ENCODE measurements around the gene EXOC4. TPM values are rescaled to one million over a fixed set of nuclear protein-coding genes. Genes with fewer than 3 reads are reported as not detected.

The EXOC4 gene
- total and polyA plus RNA-seq, 2 of the 8 experiments (the other 6 are each of a cell fraction or from before 2014, with no cell fraction given): 27.0 to 67.3 TPM

DNA sequence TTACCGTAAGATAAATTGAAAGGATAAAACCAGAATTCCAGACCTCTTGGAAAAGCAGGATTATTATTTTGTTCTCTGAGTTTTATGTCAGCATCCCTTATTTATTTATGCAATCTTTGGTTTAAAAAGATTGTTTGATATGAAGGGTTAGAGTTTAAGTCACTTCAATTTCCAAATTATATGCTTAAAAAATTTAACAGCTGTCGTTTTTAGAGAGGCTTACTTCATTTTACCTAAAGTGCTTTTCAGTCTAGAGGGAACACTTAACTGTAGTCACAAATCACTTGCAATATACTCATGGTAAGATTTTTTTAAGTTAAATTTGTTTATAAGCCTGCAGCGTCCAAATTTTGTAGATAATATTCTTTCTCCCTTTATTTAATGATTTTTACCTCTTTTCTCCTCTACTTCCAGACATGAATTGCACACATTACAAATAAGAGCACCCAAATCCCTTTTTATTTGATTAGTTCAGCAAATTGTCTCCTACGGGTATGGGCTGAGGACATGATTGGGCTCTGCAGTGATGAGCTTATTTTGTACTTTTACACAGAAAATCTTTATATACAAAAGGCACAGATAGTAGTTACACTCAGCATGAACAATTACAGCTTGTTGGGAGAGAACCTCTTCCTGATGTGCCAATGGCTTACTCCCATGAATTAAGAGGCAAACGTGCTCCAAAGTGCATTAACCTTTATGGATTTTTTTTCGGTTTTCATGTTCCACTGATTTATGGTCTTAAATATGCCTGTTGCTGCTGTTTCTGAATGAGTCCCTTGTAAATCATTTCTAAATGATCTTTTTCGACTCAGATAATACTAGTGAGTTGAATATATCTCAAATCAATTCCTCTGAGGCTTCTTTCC, 555.0 kb downstream of the EXOC4 start:
- FAIRE-seq (no peak), DNase-seq (ENCODE audit: low read depth in 1 of 2, low spot score in 2 of 2) (no peak)
- Histone ChIP-seq H3K23me2 (ENCODE audit: low read depth, low read length) (no peaks in the 10 kb centered on the region), H4K20me1 (replicated peaks in 1 of 2; ENCODE audit: control insufficient read depth in 1 of 2, insufficient read depth in 2 of 2, low read length in 2 of 2) (no peaks in the 10 kb centered on the region), H3K14ac (ENCODE audit: insufficient read length) (no peak overlapping the region), H4K8ac (ENCODE audit: extremely low read depth, insufficient read depth, low read length) (no peak overlapping the region), H4K91ac (replicated peaks; ENCODE audit: insufficient read length, low read length) (no peak overlapping the region), H2BK5ac (ENCODE audit: low read depth, low read length) (no peak overlapping the region), H3K36me3 (ENCODE audit: control insufficient read depth in 2 of 4, insufficient read depth in 4 of 4, low read length in 3 of 4) (no peaks in the 10 kb centered on the region), H2AK5ac (ENCODE audit: low read depth, low read length) (no peak overlapping the region), H3K27ac (ENCODE audit: low read depth, low read length) (no peak overlapping the region), H2BK120ac (replicated peaks; ENCODE audit: low read depth, low read length) (no peak overlapping the region), H2BK15ac (ENCODE audit: low read length) (no peak overlapping the region), H3K18ac (ENCODE audit: extremely low read depth, low read length) (no peak overlapping the region), H2BK12ac (ENCODE audit: low read depth, low read length) (no peak overlapping the region), H3K56ac (replicated peaks; ENCODE audit: insufficient read length, low read depth, low read length) (no peak overlapping the region), H3K79me2 (ENCODE audit: control insufficient read depth in 1 of 2, insufficient read depth in 2 of 2, low read length in 2 of 2) (no peaks in the 10 kb centered on the region), H3K23ac (ENCODE audit: insufficient read length) (no peak overlapping the region), H2AFZ (ENCODE audit: low read length) (no peak overlapping the region), H3K4me2 (ENCODE audit: insufficient read depth in 1 of 2, low read depth in 2 of 2, low read length in 2 of 2) (no peak overlapping the region), H3K9ac (replicated peaks in 1 of 4; ENCODE audit: extremely low read depth in 1 of 4, low read depth in 3 of 4, low read length in 3 of 4) (no peak overlapping the region), H3K4me1 (replicated peaks in 1 of 4; ENCODE audit: control insufficient read depth in 3 of 4, insufficient read depth in 4 of 4, low read length in 3 of 4) (peaks cover 0 to 2% (median 0%) of the 10 kb centered on the region in 4 experiments; a peak in 1 of 7 replicates), H3K9me3 (ENCODE audit: insufficient read depth in 2 of 2, low read depth in 1 of 2, low read length in 1 of 2) (no peaks in the 10 kb centered on the region), H3K27me3 (replicated peaks in 1 of 4; ENCODE audit: control insufficient read depth in 3 of 4, extremely low read depth in 1 of 4, insufficient read depth in 3 of 4, low read length in 3 of 4) (no peaks in the 10 kb centered on the region), H3K79me1 (ENCODE audit: low read depth, low read length) (no peaks in the 10 kb centered on the region), H4K5ac (ENCODE audit: insufficient read length, low read depth, low read length) (no peak overlapping the region), H3K4ac (replicated peaks; ENCODE audit: insufficient read length, low read depth, low read length) (no peak overlapping the region), H2BK20ac (ENCODE audit: low read length) (no peak overlapping the region), H3K4me3 (ENCODE audit: extremely low read depth in 1 of 4, insufficient read depth in 2 of 4, low read depth in 3 of 4, low read length in 4 of 4) (no peak overlapping the region)
- CTCF ChIA-PET (ENCODE audit: partially characterized antibody): interaction anchor here (0.6 to 1.3 kb wide), 4 partner anchors 10 to 14 kb away, joined by 3 to 5 read pairs (median 4); no protein-coding TSS in a partner anchor
- POLR2A ChIA-PET (ENCODE audit: partially characterized antibody): no interaction called here
- WGBS, 2 experiments (ENCODE audit: extremely low coverage in 1 of 2, insufficient coverage in 1 of 2, insufficient read length in 1 of 2, insufficient replicate concordance in 2 of 2, low coverage in 1 of 2, low lambda C conversion rate in 2 of 2, missing lambda C conversion rate in 1 of 2): 92% methylated on average over 7 of the region's 7 CpGs; no CpG with 5 or more reads in 1 of the 2 experiments
- no peak for TF ChIP-seq POU5F1 (IDR thresholded peaks at IDR 0.05; ENCODE audit: low read depth, low read length)
- TF ChIP-seq, protein P1, sequence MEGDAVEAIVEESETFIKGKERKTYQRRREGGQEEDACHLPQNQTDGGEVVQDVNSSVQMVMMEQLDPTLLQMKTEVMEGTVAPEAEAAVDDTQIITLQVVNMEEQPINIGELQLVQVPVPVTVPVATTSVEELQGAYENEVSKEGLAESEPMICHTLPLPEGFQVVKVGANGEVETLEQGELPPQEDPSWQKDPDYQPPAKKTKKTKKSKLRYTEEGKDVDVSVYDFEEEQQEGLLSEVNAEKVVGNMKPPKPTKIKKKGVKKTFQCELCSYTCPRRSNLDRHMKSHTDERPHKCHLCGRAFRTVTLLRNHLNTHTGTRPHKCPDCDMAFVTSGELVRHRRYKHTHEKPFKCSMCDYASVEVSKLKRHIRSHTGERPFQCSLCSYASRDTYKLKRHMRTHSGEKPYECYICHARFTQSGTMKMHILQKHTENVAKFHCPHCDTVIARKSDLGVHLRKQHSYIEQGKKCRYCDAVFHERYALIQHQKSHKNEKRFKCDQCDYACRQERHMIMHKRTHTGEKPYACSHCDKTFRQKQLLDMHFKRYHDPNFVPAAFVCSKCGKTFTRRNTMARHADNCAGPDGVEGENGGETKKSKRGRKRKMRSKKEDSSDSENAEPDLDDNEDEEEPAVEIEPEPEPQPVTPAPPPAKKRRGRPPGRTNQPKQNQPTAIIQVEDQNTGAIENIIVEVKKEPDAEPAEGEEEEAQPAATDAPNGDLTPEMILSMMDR (IDR thresholded peaks at IDR 0.05; ENCODE audit: control extremely low read depth in 1 of 3, insufficient read depth in 1 of 3, low read depth in 1 of 3, low read length in 3 of 3): no peak
- TF ChIP-seq POLR2AphosphoS5 (IDR thresholded peaks at IDR 0.05; ENCODE audit: low read depth, low read length): no peak
- TF ChIP-seq SP4 (IDR thresholded peaks at IDR 0.05; ENCODE audit: low read length): no peak
- TF ChIP-seq KDM1A (IDR thresholded peaks at IDR 0.05; ENCODE audit: borderline replicate concordance, low read length): no peak
- TF ChIP-seq SIN3A (conservative IDR thresholded peaks at IDR 0.05 in 1 of 2, IDR thresholded peaks at IDR 0.05 in 1 of 2; ENCODE audit: low read depth in 1 of 2, low read length in 2 of 2): no peak
- no peak for TF ChIP-seq CHD2 (IDR thresholded peaks at IDR 0.05; ENCODE audit: low read length)
- TF ChIP-seq TBP (IDR thresholded peaks at IDR 0.05; ENCODE audit: low read depth, low read length): no peak
- no peak for TF ChIP-seq JUN (IDR thresholded peaks at IDR 0.05; ENCODE audit: low read depth, low read length)
- no peak for TF ChIP-seq RXRA (IDR thresholded peaks at IDR 0.05; ENCODE audit: insufficient read depth, low read depth, low read length)
